GM12874 (cell line): ENCODE data around the gene ENSA.

Experiments
- TF ChIP-seq, protein P1 (sequence below): IDR thresholded peaks from 2 replicates; pipeline ENCODE4 v1.5.1; 2011; ENCODE audit warnings: low read depth, mild to moderate bottlenecking, control low read depth, low read length, moderate library complexity; ENCODE audit not compliant: insufficient read depth

The ENSA gene

DNA sequence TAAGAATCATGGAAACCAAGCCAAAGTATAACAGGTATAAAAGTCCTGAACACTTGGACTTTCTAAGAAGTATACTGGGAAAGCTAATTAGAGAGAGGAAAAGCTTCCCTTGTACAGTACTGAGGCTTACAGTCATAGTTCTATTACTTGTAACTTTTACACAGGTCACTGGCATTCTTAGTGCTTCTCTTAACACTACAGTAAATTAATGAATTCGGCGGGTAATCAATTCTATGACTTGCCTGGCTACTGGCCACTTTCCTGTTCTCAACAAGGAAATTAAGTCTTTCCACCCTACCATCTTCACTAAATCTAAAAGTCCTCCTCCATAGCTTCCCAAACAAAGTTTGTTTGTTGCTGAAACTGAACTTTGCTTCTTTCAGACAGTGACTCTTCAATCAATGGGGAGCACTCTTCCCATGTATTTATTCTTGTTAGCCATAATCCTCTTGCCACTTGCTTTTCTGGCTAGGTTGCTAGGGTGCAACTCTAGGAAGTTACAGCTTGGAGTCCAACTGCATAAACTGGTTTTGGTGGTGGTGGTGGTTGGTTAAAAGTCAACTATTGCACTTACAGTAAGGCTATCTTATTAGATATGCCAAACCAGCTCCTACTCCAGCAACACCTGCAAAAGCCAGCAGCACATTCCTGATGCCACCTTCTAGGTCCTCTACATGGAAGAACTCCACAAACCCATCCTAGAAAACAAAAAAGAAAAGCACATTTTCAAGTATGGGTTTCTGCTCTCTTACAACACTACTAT is 52.4 kb downstream of the ENSA start:
- TF ChIP-seq, protein P1, sequence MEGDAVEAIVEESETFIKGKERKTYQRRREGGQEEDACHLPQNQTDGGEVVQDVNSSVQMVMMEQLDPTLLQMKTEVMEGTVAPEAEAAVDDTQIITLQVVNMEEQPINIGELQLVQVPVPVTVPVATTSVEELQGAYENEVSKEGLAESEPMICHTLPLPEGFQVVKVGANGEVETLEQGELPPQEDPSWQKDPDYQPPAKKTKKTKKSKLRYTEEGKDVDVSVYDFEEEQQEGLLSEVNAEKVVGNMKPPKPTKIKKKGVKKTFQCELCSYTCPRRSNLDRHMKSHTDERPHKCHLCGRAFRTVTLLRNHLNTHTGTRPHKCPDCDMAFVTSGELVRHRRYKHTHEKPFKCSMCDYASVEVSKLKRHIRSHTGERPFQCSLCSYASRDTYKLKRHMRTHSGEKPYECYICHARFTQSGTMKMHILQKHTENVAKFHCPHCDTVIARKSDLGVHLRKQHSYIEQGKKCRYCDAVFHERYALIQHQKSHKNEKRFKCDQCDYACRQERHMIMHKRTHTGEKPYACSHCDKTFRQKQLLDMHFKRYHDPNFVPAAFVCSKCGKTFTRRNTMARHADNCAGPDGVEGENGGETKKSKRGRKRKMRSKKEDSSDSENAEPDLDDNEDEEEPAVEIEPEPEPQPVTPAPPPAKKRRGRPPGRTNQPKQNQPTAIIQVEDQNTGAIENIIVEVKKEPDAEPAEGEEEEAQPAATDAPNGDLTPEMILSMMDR: no peak

DNA sequence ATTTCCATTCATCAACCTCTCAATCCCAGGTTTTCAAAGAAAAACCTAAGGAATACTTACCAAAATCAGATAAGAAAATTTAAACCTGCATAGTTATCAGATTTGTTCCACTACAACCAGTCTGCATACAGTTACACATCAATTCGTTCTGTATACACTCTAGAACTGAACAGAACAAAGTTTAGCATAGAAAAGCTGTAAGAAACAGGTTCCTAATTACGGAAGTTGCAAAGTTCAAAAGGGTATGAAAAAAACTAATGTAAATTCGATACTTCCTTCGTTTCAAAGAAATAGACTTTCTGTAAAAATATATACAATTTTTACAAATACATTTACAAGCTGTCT is 53.1 kb downstream of the ENSA start:
- TF ChIP-seq, protein P1: no peak

DNA sequence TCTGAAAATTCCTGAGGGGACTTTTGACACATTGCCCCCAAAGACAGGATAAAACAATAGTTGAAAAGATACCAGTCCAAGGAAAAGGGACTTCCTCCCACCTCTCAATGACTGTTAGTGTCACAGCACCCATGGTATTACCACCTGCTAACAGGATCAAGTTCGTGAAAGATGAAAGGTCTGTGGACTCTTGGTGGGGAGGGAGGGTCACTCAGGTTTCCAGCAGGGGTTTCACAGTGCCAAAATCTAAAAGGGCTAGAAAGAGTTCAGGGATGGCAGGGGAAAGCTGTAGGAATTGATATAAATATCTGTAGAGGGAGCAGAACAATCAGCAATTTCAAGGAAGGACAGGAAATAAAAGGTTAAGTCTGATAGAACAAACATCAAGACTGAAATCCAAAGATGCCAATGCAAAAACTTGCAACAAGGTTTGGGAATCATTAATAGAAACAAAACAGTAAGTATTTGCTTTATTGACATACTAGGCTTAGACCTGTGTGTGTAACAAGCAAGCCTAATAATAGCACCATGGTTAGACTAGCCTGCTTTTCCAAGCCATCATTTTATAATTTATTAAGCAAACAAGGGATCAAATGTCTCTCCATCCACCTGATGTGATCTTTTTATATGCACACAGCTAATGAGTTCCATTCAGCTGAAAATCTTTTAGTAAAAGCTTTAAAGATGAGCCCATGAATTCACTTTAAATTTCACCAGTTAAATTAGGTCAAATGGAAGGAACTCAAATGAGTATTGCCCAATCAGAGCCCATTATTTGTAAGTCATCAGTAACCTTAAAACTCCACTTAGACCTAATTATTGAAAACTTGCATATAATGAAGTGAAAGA is 53.7 kb downstream of the ENSA start:
- TF ChIP-seq, protein P1: no peak

DNA sequence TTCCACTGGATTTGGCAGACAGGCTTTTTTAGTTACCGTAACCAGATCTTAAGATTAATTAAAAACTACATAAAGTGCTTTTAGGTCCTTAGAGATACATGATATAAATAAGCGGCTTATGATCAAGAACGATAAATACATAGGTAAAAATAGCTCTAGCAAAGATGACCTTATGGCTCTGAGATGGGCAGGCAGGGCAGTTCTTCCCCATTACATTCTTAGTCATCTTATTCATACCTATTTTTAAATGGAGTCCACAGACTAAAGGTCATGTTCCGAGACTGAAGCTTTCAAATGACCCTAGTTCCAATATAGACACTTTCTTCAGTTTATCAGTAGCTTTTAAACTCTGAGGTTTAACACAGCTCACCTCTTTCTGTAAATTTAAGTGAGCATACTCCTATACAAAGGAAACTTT is 54.3 kb downstream of the ENSA start:
- TF ChIP-seq, protein P1: no peak

DNA sequence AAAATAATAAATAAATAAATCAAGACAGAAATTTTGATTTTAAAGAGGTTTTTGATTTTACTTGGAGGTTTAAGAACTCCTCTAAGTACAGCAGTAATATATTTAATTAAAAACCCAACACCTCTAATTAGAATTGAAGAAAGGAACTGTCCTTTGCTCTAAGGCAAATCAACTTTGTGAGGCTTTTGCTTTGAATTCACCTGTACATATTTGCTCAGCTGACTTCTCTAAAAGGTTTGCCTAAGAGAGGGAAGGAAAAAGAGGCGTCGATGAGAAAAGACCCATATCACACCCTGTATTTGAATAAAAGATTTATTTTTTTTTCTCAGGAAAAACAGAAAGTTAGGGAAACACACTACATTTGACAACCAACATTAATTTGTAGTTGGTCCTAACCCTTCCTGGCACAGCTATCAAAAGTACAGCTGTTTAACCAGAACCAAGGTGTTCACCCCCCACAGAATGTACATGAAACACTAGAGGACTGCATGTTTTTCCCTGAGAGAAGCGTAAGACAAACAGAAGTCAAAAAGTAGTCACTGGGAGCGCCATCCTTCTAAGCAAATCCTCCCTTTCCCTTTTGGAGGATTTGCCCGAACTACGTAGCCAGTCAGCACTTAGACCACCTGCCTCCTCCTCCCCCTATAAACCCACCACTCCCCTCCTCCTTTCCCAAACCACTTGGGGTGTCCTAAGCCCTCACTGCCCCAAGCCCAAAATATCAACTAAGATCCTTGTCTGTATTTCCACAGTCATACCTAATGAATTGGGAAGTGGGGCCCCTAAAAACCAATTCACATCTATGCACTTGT is 54.9 kb downstream of the ENSA start:
- TF ChIP-seq, protein P1: no peak

DNA sequence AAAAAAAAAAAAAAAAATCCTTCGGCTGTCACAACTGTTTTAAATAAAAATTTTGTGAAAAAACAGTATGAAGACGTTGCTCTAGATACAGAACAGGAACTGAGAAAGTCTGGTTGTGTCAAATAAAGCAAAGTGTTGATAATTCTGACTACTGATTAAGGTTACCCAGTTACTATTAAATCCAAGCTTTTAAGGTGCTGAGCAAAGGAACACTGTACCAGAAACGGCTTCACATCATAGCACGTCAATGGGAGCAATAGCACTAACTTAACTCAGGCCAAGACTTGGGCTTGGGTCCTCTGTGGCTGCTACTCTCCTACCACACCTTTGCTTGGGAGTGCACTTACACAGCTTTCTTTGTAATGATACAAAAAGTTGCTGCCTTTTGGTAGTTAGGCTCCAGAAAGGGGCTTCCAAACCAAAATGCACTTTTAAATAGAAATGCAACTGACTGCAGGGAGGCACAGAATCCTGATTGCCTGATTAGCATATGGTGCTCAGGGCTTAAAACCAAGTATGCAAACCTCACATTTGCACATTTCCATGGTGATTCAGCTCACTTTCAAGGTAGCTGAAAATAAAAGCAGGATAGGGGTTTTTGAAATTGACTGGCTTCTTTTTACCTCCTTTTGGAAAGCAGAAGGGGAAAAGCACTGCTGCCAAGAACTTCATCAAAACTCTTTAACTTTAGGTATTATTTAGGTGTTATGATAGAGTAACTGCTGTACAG is 56.3 kb downstream of the ENSA start:
- TF ChIP-seq, protein P1: no peak
